Immature natural killer cell (primary cell): ENCODE measurements around the gene USP13. TPM values are rescaled to one million over a fixed set of nuclear protein-coding genes. Genes with fewer than 3 reads are reported as not detected.
"Not testable (repeated sequence)": the region's sequence is repeated elsewhere in the genome, so short reads cannot be mapped to it uniquely, and the experiment has no call there.

Experiments used
- DNase-seq, 3 donors: peaks; one replicate each; pipeline ENCODE4 v3.0.0; 2022; ENCODE audit warnings: mixed read lengths in 1 of 3
- H3K27ac Mint-ChIP-seq, 6 donors: one replicate each; pipeline ENCODE4 v1.8.0; 2020; ENCODE audit warnings: mixed read lengths in 6 of 6, mild to moderate bottlenecking in 5 of 6, inconsistent platforms in 4 of 6, moderate library complexity in 3 of 6
- H3K27me3 Mint-ChIP-seq, 3 donors: one replicate each; pipeline ENCODE4 v1.8.0; 2020 to 2021; ENCODE audit warnings: low read depth in 3 of 3, mild to moderate bottlenecking in 3 of 3, mixed read lengths in 3 of 3, moderate library complexity in 3 of 3, inconsistent platforms in 1 of 3
- H3K36me3 Mint-ChIP-seq, 3 donors: one replicate each; pipeline ENCODE4 v1.8.0; 2020; ENCODE audit warnings: mixed read lengths in 3 of 3, inconsistent platforms in 2 of 3, mild to moderate bottlenecking in 2 of 3
- H3K4me1 Mint-ChIP-seq, 2 donors: one replicate each; pipeline ENCODE4 v1.8.0; 2020; ENCODE audit warnings: inconsistent platforms in 2 of 2, mild to moderate bottlenecking in 2 of 2, mixed read lengths in 2 of 2, moderate library complexity in 1 of 2
- H3K4me3 Mint-ChIP-seq, 5 donors: one replicate each; pipeline ENCODE4 v1.8.0; 2020; ENCODE audit warnings: mild to moderate bottlenecking in 5 of 5, mixed read lengths in 5 of 5, inconsistent platforms in 3 of 5, moderate library complexity in 3 of 5
- H3K9me3 Mint-ChIP-seq, 6 donors: one replicate each; pipeline ENCODE4 v1.8.0; 2020; ENCODE audit warnings: mild to moderate bottlenecking in 6 of 6, mixed read lengths in 6 of 6, inconsistent platforms in 4 of 6, moderate library complexity in 3 of 6
- polyA plus RNA-seq, 3 donors: library from polyadenylated mRNA; unstranded; fragments of 300-500 nt; fragmentation: Illumina TruSeq; gene quantifications; one replicate each; pipeline ENCODE4 v1.2.3, GENCODE V29; 2021

The USP13 gene
- polyA plus RNA-seq, 3 donors from 2014 or later = 2.3 to 3.5 (median 2.6) TPM

DNA sequence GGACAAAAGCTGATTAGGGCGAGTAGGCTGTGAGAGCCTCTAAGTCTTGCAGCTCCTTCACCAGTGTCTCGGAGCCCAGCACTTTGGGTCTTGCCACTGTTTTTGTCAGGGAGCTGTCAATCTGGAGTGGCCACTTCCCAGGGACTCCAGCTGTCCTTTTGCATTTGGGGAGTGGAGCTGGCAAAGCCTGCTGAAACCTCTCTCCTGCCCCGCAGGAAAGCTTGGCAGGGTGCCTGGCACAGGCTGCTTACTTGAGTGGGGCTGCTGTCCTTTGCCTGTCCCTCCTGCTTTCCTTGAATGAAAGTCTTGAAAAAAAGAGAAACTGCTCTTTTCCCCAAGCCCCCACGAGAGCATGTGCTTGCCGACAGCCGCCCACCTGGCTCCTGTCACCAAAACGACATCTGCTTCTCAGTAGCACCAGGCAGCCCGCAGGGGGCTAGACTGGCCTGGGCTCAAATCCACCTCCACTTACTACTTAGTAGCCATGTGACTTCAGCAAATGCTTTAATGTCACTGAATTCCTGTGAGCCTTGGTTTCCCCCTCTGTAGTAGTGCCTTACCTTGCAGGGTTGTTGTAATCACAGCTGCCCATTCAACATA, 13.7 kb downstream of the USP13 start:
- Mint-ChIP-seq H3K27me3 (peaks cover 2% of the 10 kb centered on the region in 3 donors), H3K27ac (no peak overlapping the region), H3K36me3 (no peaks in the 10 kb centered on the region), H3K9me3 (no peaks in the 10 kb centered on the region), H3K4me1 (peaks cover 0 to 2% of the 10 kb centered on the region in 2 donors), H3K4me3 (no peak overlapping the region)
- DNase-seq = no peak

DNA sequence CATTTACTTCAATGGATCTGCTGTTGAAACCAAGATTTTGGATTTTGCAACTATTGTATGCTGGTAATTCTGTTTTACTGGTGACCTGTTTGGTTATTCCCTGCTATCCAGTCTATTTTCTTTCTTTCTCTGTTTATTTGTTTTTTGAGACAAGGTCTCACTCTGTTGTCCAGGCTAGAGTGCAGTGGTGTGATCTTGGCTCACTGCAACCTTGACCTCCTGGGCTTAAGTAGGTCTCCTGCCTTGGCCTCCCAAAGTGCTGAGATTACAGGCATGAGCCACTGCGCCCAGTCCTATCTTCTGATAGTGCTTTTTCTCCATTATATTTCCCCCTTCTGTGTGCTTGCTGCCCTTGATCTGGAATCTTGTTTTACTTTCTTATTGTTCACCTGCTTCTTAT, 15.6 kb downstream of the USP13 start:
- Mint-ChIP-seq H3K36me3 (no peaks in the 10 kb centered on the region), H3K4me1 (peaks cover 0 to 2% of the 10 kb centered on the region in 2 donors), H3K9me3 (peaks cover 0 to 2% (median 0%) of the 10 kb centered on the region in 6 donors), H3K4me3 (no peak overlapping the region), H3K27ac (no peak overlapping the region), H3K27me3 (peaks cover 0 to 2% (median 2%) of the 10 kb centered on the region in 3 donors)
- DNase-seq = no peak

DNA sequence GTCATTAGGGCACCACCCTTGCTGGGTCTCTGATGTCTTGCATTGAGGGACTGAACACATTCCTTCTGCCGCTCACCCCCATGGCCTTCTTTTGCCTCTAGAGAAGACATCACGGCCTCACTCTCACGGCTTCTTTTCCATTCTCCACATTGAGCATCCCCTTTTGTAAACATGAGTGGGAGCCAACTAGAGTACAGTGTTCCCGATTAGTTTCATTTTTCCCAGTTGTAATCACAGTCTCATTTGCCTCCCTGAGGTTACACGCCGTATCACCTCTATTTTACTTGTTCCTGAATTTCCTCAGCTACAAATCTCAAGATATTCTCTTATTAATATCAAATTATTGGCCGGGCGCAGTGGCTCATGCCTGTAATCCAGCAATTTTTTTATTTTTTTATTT, 17.5 kb downstream of the USP13 start:
- Mint-ChIP-seq H3K4me1 (peaks cover 0 to 2% of the 10 kb centered on the region in 2 donors), H3K27ac (no peak overlapping the region), H3K4me3 (no peak overlapping the region), H3K27me3 (peaks cover 0 to 2% (median under 1%) of the 10 kb centered on the region in 3 donors), H3K36me3 (no peaks in the 10 kb centered on the region), H3K9me3 (peaks cover 0 to 2% (median 0%) of the 10 kb centered on the region in 6 donors)
- no peak for DNase-seq

DNA sequence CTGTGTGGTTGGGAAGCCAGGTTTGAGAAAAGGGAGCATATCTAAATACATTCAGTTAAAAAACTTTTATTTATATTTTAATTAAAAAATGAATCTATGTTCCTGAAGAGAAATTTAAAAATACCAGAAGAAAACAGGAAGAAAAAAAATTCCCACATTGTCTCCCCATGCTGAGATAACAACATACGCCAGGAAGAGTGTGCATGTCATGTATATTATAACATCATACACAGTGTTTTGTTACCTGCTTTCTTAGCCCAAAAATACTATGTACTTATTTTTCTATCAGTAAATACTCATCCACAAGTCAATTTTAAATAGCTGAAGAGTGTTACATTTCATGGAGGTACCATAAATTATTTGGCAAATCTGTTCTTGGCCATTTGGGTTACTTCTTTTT, 18.5 kb downstream of the USP13 start:
- Mint-ChIP-seq H3K27me3 (peaks cover 0 to 2% (median 0%) of the 10 kb centered on the region in 3 donors), H3K36me3 (no peaks in the 10 kb centered on the region), H3K4me3 (no peak overlapping the region), H3K27ac (no peak overlapping the region), H3K9me3 (peaks cover 0 to 2% (median 0%) of the 10 kb centered on the region in 6 donors), H3K4me1 (no peaks in the 10 kb centered on the region)
- DNase-seq = no peak

DNA sequence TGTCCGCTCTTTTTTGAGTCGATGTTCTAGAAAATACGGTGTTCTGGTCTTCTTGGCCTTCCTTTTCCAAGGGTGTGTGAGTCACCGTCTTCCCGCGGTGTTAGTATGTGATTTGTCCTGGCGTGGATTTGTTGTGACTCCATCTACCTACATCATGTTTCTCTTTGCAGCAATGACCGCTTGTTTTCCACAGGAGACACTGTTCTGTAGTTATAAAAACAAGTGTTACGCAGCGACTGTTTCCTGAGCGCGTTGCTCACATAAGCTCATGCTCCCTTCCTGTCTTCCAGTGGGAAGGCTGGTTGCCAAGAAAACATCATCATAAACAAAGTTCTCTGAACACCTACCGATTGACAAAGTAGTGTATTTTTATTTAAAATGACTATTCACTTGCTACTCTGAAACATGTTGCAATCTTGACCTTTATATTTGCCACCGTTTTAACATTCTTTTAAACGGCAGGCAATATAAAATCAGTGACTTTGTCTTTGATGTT, 19.0 kb downstream of the USP13 start:
- DNase-seq = no peak
- Mint-ChIP-seq H3K4me1 (no peaks in the 10 kb centered on the region), H3K27me3 (peaks cover 0 to under 1% (median 0%) of the 10 kb centered on the region in 3 donors), H3K4me3 (no peak overlapping the region), H3K9me3 (peaks cover 0 to 2% (median 0%) of the 10 kb centered on the region in 6 donors), H3K27ac (no peak overlapping the region), H3K36me3 (no peaks in the 10 kb centered on the region)

DNA sequence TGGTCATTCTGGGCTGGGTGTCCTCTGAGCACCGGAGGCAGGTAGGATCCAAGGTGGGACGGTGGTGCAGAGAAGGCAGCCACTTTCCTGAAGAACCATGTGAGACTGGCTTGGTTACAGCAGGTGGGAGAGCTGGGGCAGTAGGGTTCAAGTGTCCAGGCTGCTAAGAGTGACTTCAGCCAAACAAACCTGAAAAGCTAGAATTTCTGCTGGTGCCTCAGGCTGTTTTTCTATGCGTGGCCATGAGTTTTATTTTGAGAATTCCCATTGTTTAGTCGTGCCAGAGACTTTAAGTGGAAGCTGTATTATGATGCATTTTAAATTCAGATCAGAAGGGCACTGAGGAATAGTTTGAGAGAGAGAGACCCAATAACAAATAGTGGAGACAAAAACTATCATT, 20.1 kb downstream of the USP13 start:
- Mint-ChIP-seq H3K4me3 (no peak overlapping the region), H3K27ac (no peak overlapping the region), H3K4me1 (no peaks in the 10 kb centered on the region), H3K27me3 (no peaks in the 10 kb centered on the region), H3K9me3 (peaks cover 0 to 2% (median 0%) of the 10 kb centered on the region in 6 donors), H3K36me3 (no peaks in the 10 kb centered on the region)
- DNase-seq = no peak

DNA sequence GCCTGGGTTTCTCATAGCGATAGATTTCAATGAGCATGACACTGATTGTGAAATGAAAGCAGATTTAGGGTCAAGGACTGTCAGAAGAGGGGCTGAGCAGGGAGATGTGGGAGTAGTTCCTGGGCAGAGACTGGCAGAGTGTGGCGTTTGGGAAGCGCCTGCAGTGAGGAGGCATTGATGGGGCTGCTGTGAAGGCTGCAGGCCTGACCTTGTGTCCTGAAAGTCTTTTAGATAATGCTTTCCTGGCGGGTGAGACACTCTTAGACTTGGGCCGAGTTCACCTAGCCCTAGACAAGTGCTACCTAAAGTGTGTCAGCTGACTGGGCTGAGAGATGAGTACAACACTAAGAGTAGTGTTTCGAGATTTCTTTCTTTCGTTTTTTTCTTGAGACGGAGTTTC, 20.7 kb downstream of the USP13 start:
- H3K36me3 Mint-ChIP-seq = no peaks in the 10 kb centered on the region
- DNase-seq = no peak
- H3K9me3 Mint-ChIP-seq = peaks cover 0 to 2% (median 0%) of the 10 kb centered on the region in 6 donors
- H3K27ac Mint-ChIP-seq = no peak overlapping the region
- no peak overlapping the region for H3K4me3 Mint-ChIP-seq
- no peaks in the 10 kb centered on the region for H3K4me1 Mint-ChIP-seq
- no peaks in the 10 kb centered on the region for H3K27me3 Mint-ChIP-seq

DNA sequence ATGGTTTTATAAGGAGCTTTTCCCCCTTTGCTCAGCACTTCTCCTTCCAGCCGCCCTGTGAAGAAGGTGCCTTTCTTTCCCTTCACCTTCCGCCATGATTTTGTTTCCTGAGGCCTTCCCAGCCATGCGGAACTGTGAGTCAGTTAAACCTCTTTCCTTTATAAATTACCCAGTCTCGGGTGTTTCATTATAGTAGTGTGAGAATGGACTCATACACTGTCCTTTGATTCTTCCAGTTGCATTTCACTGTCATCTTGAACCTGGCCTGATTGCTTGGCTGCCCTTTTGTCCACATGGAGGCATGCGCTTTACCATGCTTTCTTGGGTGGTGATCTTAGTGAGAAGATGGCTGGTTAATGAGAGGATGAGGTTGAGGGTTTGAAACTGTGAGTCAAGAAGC, 23.2 kb downstream of the USP13 start:
- H3K9me3 Mint-ChIP-seq = peaks cover 0 to 2% (median 0%) of the 10 kb centered on the region in 6 donors
- H3K4me3 Mint-ChIP-seq = no peak overlapping the region
- DNase-seq = no peak
- H3K36me3 Mint-ChIP-seq = no peaks in the 10 kb centered on the region
- no peak overlapping the region for H3K27ac Mint-ChIP-seq
- no peaks in the 10 kb centered on the region for H3K4me1 Mint-ChIP-seq
- H3K27me3 Mint-ChIP-seq = no peaks in the 10 kb centered on the region

DNA sequence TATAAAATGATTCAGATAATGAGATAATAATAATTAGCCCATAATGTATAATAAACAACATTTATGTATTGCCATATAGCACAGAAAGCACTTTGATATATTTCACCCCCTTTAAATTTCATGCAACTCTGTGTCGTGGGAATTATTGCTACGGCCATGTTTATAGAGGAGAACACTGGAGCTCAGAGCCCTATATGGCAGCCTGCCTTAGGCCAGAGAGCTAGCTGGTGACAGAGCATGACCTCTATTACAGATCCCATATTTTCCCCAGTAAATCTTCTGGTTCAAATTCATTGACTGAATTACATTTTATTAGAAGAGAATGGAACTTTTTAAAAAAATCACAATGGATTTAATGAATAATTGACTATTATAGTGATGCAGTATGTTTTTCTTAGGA, 25.0 kb downstream of the USP13 start:
- Mint-ChIP-seq H3K4me1 (no peaks in the 10 kb centered on the region), H3K9me3 (no peaks in the 10 kb centered on the region), H3K4me3 (no peak overlapping the region), H3K27me3 (no peaks in the 10 kb centered on the region), H3K27ac (no peak overlapping the region), H3K36me3 (peaks cover 0 to 2% (median 0%) of the 10 kb centered on the region in 3 donors)
- no peak for DNase-seq

DNA sequence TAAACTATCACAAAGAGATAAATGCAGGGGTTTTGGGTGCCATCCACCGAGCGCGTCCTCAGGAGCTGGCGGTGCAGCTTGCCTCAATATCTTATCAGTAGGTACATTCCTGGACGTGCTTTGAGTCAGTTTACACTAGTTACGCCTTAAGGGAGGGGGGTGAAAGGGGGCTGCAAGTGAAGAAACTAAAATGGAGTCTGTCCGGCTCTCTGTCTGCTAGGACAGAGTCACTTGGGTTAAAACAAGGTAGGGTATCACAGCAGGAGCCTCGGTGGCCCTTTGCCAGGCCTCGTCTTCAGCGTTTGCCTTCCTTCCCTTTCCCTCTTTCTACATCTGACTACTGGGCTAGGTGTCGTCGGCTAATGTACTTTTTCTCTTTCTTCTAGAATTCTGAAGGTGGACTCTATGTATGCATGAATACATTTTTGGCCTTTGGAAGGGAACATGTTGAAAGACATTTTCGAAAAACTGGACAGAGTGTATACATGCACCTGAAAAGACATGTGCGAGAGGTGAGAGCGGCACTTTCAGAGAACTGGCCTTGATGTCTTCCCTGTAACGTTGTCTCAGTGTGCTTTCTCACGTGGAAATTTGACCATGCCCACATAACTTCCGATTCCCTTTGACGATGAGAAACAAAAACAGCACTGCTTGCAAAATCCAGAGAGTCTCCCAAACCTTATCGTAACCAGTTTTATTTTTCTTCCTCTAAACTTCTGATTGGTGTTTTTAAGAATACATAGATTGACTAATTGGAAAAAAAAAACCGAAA, 28.8 kb downstream of the USP13 start:
- Mint-ChIP-seq H3K4me1 (no peaks in the 10 kb centered on the region), H3K9me3 (no peaks in the 10 kb centered on the region), H3K36me3 (peaks cover 0 to 12% (median 0%) of the 10 kb centered on the region in 3 donors), H3K27ac (no peak overlapping the region), H3K4me3 (no peak overlapping the region), H3K27me3 (no peaks in the 10 kb centered on the region)
- no peak for DNase-seq

DNA sequence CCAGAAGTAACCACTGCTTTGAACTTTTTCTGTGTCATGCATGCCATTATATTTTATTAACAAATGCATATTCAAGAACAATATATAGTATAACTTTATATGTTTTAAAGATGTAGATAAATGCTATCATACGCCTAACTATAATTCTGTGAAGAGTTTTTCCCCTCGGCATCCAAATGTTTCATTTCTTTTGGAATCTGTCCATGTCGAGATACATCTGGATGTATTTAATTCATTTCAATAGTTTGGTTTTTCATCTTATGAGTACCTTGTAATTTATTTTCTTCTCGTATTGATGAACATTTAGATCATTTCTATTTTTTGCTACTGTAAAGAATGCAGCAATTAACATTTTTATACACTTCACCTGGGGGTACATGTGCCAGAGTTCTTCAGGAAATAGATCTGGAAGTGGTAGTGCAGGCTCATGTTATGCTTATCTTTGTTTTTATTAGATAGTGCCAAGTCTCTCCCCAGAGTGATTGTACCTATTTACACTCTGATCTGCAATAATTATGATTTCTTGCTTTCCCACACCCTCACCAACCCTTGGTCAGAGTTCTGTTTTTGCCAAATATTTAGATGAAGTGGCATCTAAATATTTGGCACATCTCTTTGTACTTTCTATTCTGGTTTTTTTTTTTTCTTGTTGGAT, 29.7 kb downstream of the USP13 start:
- no peaks in the 10 kb centered on the region for H3K4me1 Mint-ChIP-seq
- DNase-seq = no peak
- H3K4me3 Mint-ChIP-seq = no peak overlapping the region
- no peak overlapping the region for H3K27ac Mint-ChIP-seq
- H3K36me3 Mint-ChIP-seq = peaks cover 0 to 12% (median 0%) of the 10 kb centered on the region in 3 donors
- no peaks in the 10 kb centered on the region for H3K9me3 Mint-ChIP-seq
- no peaks in the 10 kb centered on the region for H3K27me3 Mint-ChIP-seq

DNA sequence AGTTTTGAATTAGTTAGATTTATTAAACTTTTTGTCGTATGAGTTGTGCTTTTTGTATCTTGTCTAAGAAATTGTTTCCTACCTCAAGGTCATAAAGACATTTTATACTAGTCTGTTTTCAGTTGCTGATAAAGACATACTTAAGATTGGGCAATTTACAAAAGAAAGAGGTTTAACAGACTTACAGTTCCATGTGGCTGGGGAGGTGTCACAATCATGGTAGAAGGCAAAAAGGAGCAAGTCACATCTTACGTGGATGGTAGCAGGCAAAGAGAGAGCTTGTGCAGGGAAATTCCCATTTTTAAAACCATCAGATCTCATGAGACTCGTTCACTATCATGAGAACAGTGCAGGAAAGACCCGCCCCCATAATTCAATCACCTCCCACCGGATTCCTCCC, 30.4 kb downstream of the USP13 start:
- not testable (repeated sequence) for H3K27me3 Mint-ChIP-seq, DNase-seq, H3K9me3 Mint-ChIP-seq, H3K4me3 Mint-ChIP-seq, H3K4me1 Mint-ChIP-seq, H3K27ac Mint-ChIP-seq
- peaks cover 0 to 12% (median 0%) of the 10 kb centered on the region in 3 donors for H3K36me3 Mint-ChIP-seq

DNA sequence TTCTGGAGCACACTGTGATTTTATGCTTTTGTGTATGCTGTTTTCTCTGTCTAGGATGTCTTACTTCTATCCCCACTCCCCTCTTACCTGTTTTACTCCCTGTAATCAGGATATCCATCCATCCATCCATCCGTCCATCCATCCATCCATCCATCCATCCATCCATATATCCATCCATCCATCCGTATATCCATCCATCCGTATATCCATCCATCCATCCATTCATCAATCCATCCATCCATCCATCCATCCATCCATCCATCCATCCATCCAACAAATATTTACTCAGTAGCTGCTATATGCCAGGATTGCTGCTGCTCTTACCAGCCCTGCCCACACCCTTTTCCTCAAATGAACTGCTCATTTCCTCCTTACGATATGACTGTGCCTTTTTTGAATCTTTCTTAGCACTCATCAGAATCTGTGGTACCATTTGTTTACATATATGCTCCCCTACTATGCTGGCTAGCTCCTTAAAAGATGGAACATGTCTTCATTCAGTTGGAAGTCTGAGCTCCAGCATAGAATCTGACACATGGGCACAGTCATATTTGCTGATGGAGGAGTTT, 35.2 kb downstream of the USP13 start:
- Mint-ChIP-seq H3K4me3 (no peak overlapping the region), H3K4me1 (no peaks in the 10 kb centered on the region), H3K36me3 (peaks cover 4 to 15% (median 4%) of the 10 kb centered on the region in 3 donors), H3K27ac (no peak overlapping the region), H3K9me3 (no peaks in the 10 kb centered on the region), H3K27me3 (no peaks in the 10 kb centered on the region)
- DNase-seq = no peak

DNA sequence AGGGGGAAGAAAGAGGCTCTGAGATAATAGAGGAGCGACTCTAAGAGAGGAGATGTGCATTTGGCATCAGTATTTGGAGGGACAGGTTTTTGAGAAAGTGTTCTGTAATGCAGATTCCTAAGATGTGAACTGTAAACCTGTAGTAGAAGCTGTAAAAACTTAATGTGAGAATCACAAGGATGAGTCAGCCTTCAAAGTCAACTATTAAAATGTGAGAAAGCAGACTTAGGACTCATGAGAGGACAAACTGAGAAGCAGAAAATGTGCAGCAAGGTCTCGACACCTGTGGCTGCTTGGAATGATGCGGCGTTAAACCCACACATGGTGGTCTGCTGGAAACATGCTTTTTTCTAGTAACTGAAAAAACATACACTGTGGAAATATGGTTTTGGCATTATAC, 36.0 kb downstream of the USP13 start:
- Mint-ChIP-seq H3K4me3 (no peak overlapping the region), H3K27me3 (no peaks in the 10 kb centered on the region), H3K27ac (no peak overlapping the region), H3K9me3 (no peaks in the 10 kb centered on the region), H3K4me1 (no peaks in the 10 kb centered on the region), H3K36me3 (peaks cover 4 to 11% (median 4%) of the 10 kb centered on the region in 3 donors)
- no peak for DNase-seq
